Non-pigmented ciliary epithelial cell (primary cell): ENCODE measurements around the gene MAT2A.

Source experiments
- DNase-seq: peaks from one replicate; pipeline ENCODE4 v3.0.0-alpha.2; 2010; ENCODE audit warnings: low read depth

The MAT2A gene

DNA sequence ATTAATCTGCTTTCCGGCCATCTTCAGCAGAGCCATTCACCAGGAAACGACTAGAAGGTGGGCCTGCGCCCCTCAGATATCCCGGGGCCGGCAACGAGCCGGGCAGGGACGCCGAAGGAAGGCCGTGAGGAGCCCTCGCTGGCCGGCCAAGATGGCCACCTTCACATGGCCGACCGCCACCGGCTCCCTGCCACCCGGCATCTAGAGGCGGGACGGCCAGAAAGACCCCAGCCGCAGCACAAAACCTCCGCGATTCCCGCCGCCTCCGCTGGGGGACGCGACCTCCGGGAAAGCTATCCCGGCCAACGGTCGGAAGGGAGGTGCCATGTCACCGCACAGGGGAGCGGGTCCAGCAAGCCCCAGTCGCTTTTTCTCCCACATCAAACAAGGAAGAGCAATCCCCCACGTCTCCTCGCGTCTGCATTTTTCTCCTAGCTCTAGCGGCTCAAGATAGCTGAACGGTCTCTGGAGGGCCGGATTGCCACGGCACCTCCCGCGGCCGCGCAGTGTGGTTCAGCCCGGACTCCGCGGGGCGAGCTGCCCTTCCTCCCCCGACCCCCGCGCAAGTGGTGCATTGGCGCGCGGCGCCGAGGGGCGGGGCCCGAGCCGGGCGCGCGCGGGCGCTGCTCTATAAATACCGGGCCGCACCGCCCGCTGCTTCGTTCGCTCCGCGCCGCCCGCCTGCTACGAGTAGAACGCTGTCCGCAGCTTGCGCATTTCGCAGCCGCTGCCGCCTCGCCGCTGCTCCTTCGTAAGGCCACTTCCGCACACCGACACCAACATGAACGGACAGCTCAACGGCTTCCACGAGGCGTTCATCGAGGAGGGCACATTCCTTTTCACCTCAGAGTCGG lies at the start of gene MAT2A:
TSS of gene MAT2A (plus strand) at position 662 of the 854 bp plus-strand sequence. CDS start at position 782, 120 bp downstream.
- DNase-seq = peak; percentile 58

DNA sequence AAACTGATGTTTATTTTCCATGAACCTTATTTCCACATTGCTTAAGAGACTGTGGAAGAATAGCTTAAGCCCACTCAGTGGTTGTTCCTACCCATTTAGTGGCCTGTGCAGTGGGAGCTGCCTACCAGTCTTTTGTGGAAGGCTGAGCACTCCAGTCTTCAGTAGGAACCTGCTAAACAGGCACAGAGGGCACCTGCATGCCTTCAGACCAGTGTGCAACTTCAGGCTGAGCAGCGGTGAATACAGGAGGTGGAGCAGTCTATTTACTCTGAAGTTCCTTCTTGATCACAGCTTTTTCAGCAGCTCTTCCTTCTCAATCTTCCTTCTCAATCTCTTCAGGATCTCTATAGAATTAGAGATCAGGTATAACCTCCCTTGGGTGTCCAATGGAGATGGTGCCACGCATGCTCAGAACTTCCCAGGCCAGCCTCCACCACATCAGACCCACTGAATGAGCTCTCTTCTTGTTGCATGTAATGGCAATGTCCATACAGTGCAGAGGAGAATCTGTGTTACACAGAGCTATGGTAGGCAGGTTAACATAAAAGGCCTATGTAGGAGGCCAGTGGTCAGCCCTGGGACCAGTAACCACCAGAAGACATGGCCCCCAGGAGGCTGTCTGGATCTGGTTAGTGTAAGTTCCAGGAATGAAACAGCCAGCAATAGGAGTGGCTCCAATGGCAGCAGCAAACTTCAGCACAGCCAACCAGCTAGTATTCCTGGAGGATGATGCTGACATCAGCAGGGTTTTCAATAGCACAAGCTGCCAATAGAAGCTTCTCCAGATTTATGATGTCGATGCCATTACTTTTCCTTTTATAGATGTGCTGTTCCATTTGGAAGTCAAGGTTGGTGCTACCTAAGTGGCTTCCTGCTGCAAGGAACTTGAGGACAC lies 47.9 kb upstream of the MAT2A start:
- no peak for DNase-seq

DNA sequence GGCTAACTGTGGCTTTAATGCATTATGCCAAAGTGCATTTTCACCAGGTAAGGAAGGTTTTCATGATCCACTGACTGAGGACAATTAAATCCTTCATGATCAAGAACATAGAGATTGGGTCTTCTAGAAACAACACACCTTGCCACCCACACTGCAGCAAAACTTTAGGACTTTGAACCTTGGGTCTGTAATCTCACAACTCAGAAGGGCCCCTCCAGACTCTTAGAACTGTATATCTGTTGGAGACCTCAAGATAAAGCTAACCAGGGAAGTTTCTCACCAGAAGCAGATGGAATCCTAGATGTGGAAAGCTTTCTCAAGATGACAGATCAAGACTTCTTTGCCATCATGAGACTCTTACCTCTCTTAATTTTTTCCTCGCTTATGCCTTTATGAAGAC lies 42.5 kb upstream of the MAT2A start:
- DNase-seq = no peak

DNA sequence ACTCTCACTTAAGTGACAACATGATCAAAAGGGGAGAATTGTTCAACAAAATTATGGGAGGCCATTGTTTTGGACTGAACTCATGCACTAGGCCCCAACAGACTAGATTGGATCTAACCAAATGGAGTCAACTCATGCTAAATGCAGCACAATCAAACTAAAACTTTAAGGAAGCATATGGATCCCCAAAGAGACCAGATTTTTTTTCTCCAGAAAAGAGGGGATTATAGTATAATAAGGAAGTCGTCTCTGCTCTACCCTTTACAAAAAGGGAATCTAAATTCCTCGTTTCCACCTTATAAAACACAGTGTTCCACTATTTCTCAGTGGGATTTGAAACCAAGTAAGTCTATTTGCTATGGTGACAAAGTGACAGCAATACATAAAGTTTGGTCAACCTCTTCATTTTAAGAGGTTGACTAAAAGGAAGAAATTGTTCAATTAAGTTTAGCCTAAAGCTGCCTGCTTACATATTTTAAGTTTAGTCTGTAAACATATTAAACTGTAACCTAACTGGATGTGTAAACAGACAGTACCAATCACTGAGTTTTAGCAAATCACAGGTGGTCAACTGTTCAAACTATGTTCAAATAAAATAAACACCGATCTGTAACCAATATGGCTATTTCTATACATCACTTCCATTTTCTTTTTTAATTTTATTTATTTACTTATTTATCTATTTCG lies 40.9 kb upstream of the MAT2A start:
- DNase-seq = no peak

DNA sequence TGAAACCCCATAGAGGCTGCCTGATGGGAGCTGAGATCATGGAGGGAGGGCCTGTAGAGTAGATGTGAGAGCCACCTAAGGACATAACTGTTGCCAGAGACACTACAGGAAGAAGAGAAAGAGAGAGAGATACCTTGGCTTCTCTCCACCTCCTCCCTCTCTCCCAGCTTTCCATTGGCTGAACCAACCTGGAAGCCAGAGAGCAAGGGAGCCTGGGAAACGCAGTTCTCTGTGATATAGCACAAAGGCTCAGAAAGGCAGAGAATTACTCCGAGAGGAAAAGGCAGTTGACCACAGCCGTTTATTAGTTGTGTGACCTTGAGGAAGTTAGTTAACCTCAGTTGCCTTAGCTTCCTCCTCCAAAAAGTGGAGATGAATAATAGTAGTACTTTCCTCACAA lies 37.7 kb upstream of the MAT2A start:
- no peak for DNase-seq

DNA sequence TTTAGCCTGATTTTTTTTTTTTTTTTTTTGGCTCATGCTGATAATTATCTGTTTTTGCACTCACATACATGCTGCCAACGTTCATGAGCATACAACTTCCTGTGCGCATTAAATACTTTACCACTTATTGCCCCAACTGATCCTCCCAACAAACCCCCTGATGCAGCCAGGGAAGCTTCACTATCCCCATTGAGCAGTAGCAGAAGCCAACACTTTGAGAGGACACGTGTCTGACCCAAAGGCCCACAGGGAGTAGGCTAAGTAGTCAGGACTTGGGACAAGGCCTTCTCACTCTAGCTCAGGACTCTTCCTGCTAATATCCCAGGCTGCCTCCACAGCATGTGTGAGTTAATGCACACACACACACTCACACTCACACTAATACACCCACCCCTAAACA lies 36.2 kb upstream of the MAT2A start:
- DNase-seq = no peak

DNA sequence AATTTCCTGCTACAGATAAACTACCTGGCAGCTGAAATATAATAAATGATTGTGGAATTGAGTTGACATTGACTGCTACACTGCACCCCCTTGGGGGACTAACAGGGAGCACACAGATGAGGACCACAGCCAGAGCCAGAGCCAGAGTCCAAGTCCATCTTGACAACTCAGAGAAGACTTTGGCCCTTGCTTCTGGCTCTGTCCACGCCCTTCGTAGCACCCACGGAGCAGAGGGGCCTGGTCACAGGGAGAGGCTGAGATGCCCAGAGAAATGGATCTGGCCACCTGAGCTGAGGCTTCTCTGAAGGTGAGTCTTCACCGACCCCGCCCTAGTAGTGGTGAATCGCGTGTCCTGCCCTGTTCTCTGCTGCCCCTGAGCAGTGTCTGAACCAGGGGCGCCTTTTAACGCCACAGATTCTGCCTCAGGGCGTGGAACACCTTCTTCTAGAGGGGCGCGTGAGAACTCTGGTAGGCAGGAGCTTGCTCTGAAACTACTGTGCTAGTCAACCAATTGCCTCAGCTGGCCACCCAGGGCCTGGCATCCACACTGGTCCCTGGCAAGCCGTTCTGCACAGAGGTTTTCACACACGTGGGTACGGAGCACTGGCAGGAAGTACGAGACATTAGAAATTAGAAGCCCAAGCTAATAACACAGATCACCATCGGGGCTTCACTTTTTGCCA lies 35.7 kb upstream of the MAT2A start:
- DNase-seq = no peak

DNA sequence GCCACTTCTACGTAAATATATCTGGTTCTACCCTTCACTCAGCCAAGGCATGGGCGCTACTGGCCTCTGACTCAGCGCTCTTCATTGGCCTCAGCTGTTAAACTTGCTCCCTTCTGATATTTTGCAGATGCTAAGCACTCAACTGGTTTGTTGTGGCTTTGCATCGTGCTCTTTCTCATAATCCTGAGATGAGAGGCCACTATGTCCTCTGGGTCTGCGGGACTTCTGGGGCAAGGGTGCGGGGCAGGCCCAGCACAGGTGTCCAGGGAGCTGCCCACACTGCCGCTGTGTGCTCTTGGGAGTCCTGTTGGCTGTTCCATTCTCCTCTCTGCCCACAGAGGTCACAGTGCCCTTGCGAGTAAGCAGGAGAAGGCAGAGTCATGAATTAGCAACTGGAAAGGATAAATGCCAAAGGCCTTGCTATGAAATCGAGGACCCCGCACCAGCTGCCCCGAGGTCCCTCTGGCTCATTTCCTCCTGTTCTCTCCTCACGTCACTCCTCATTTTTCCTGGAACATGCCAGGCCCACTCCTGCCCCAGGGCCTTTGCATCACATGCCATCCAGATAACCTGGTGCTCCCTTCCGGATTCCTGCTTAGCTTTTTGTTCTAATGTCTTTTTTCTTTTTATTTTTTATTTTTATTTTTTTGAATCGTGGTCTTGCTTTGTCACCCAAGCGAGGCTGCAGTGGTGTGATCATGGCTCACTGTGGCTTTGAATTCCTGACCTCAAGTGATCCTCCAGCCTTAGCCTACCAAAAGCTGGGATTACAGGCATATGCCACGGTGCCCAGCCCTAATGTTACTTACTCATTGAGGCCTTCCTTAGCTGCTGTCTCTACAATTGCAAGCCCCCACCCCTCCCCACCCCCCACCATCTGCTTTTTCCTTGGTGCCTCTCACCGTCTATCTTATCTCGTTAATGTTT lies 34.9 kb upstream of the MAT2A start:
- DNase-seq = no peak

DNA sequence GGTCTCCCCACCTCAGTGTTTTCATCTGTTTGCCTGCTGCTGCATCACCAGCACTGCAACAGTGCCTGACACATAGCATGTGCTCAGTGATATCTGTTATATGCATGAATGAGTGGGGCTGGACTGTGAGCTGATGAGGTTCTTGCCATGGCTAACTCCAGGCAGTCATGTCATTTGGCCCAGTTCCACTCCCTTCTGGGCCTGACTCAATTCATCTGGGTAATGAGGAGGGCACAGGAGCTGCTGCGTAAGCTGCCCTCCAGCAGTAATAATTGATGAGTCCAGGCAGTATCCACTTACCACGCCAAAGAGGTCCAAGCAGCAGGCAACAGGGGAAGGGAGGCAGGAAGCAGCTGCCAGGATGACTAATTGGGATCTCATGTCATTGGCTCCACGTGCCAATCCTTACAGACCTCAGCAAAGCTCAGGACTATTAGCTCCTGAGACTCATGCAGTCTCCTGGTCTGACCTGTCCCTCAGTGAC lies 34.1 kb upstream of the MAT2A start:
- peak; percentile 37 for DNase-seq

DNA sequence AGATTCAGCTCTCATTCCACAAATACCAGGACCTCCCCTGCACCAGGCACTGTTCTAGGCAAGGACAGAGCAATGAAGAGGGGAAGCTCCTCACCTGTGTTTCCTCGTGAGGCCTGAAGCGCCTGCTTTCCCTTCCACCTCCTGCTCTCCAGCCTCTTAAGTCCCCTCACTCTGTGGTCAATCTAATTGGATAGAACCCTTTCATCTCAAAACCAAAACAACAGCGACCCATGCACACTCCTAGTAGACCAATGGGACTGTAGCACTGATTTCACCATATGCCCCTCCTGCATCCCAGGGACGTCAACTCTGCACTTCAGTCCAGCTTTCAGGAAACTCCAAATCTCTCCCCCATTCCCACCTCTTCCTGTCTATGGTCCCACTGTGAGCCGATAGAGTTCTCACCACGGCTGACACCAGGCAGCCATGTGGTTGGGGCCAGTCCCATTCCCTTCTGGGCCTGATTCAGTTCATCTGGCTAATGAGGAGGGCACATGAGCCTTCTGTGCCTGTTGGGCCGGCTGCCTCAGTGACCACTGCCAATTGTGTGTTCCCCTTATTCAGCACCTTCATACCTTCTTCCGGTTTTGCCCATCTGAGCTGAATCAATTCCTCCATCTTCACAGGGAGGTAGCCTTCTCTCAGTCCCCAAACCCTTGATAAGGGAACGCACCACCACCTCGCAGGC lies 33.3 kb upstream of the MAT2A start:
- no peak for DNase-seq

DNA sequence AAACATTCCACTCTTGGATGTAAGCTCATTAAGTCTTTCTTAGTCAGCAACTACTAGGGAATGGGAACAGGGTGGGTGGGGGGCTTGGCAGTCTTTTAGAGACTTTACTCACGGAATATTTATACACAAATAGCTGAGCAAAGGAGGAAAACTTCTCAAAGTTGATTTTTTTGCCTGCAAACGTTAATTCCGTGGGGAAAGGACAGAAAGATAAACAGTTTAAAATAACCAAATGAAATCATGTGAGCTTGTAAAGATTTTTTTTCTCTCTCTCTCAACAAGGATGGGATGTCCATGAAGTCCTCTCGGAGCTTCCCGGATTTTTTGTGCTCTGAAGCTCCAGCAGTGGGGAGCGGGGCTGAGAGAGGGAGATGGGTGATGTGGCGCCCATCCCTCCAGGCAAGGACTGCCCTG lies 32.2 kb upstream of the MAT2A start:
- DNase-seq = no peak

DNA sequence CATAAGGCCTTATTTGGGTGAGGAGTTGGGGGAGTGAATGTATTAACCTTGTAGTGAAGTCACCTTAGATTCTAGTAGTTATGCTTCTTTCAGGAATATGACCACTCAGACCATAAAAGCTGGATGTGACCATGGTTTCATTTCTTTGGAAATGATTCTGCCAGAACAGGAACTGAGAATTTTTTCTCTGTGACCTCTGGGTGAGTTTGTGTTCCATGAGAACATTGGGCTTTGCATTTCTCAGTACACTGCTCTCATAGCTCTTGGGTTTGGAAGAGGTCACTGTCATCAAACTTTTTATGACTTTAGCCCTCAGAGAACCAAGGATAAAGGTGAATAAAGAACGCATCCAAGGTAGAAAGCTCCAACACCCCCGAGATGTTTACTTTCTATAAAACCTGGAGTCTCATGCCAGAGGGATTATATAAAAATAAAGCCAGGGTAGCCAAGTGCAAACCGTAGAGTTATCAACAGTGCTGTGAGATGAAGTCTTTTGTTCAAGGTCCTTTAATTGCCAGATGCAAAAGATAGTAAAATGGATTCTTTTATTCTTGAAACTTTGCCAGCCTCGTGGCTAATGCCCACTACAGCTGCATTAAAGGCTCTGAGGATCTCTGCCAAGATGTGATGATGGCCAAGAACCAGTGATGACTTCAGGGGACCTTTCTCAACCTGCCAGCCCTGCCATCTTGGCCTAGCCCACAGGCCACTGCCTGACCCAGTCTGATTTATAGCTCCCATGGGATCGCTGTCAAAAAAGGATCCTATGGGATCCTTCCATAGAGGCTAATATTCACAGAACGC lies 27.8 kb upstream of the MAT2A start:
- no peak for DNase-seq

DNA sequence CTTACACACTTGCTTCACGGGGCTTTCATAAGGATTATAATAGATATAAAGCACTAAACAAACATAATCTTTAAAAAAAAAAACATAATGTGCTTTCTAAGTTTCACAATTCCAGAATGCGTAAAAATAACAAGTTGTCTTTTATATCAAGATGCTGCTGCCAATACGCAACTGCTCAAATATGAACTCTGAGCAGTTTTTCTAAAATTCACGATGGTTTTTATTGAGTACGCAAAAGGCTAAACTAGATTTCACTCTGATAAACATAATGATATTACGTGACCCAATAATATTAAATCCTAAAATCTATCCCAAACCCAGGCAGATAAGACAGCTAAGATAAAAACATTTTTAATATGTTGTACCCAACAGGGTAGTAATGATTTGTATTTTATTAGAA lies 24.6 kb upstream of the MAT2A start:
- DNase-seq = no peak

DNA sequence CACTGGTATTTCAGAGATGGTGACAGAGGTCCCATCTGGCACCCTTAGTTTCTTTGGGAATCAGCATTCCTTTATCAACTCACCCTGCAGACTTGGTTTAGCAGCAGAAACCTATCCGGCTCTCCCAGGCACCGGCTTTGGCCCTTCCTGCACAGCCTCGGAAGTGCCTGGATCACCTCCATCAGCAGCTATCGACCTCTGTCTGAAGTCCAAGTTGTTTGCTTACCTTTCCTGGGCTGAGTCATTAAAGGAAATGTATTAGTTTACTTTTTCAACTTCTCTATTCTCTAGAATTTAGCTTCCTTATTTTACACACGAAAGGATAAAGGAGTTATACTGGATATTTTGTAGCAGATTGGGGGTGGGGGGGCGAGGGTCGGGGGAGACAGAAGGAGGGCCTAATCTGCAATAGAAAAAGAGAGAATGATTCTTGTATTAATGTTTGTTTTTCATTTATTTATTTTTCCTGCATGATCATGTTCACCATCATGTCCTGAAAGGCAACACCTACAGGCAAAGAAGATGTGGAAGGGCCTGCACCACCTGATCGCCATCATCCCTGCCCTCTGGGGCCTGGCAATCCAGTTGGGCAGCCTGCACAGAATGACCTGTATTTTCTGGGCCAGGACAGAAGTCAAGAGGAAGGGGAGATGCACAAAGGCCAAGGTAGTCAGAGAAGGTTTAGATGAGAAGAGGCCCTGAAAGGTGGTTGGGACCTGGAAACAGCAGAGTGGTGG lies 22.1 kb upstream of the MAT2A start:
- DNase-seq = no peak

DNA sequence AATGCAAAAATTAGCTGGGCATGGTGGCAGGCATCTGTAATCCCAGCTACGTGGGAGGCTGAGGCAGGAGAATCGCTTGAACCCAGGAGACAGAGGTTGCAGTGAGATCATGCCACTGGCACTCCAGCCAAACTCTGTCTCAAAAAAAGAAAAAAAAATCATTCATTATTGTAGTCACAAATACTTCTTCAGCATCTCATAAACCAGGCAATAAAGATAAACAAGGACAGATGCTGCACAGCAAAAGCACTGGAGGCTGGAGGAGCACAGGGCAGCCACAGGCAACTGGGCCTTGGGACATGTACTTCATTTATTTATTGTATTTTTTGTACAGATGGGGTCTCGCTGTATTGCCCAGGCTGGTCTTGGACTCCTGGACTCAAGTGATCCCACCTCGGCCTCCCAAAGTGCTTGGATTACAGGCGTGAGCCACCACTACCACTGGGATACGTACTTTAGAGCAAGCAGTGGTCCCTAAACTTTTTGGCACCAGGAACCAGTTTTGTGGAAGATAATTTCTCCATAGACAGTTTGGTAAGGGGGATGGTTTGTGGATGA lies 16.8 kb upstream of the MAT2A start:
- DNase-seq = no peak

DNA sequence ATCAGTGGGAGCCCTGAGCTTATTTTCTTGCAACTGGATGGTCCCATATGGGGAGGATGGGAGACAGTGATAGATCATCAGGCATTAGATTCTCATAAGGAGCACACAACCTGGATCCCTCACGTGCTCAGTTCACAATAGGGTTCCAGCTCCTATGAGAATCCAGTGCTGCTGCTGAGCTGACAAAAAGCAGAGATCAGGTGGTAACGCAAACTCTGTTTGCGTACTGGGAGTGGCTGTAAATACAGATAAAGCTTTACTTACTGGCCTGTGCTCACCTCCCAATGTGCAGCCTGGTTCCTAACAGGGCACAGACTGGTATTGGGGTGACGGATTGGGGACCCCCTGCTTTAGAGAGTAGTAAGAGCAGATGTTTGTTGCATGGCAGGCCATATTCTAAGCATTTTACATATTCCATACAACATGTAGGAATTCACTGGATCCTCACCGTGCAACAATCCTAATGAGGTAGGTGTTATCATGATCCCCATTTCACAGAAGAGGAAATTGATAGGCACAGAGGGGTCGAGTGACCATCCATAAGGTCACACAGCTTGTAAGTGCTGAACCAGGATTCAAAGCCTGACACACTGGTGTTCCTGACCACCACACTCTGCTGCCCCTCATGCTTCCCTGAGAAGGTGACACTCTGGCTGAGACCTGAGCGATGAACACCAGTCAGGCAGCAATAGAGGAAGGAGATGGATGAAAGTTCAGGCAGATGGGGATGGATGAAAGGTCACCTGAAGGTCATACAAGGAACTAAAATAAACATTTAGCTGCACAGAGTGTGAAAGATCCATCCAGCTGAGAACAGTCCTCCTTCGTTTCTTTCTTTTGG lies 15.7 kb upstream of the MAT2A start:
- no peak for DNase-seq

DNA sequence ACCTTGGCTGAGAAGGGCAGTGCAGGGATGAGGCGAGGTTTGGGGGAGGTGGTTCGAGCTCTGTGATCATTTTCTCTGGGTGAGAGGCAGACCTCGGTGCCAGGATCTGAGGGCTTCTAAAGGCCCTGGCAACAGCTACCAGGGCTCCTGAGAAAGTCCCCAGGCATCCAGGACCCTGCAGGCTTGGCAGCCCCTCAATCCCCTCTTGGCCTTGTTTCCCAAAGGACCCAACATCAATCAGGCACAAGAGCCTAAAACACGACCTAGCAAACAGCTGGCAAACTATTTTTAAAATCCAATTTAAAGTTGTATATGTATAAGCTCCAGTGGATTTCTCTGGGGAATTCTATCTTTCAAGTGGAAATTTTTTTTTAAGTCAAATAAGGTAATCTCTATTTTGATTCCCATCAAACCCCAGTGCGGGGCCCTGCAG lies 15.0 kb upstream of the MAT2A start:
- no peak for DNase-seq
